Mucosa of descending colon (tissue), 3 donors: ENCODE measurements around the gene NEK10. TPM values are rescaled to one million over a fixed set of nuclear protein-coding genes. Genes with fewer than 3 reads are reported as not detected.

ENCODE experiments used
- ATAC-seq: fragments of 200-7000 bp; cut with Tn5 transposase; one replicate; pipeline ENCODE4 v1.9.1; 2020; ENCODE audit warnings: mild to moderate bottlenecking, moderate library complexity
- DNase-seq, 3 donors: peaks; one replicate each; pipeline ENCODE4 v3.0.0-alpha.2; 2020
- H3K36me3 ChIP-seq: fragments of 200-600 bp; one replicate; pipeline ENCODE4 v1.8.0; 2021; ENCODE audit warnings: low read depth, mild to moderate bottlenecking
- H3K4me1 ChIP-seq: fragments of 200-600 bp; one replicate; pipeline ENCODE4 v1.8.0; 2021; ENCODE audit warnings: low read depth, mild to moderate bottlenecking
- H3K4me3 ChIP-seq: fragments of 200-600 bp; one replicate; pipeline ENCODE4 v1.8.0; 2021; ENCODE audit warnings: mild to moderate bottlenecking
- H3K9me3 ChIP-seq: fragments of 200-600 bp; one replicate; pipeline ENCODE4 v1.8.0; 2021; ENCODE audit warnings: mild to moderate bottlenecking
- intact Hi-C, 2 donors: fragments of 100-400 bp; cut with DNase I in 1 of 2; cut with micrococcal nuclease in 1 of 2; formaldehyde crosslinking; loops; one replicate each; pipeline versions ENCODE4 v1.11.0 to v1.11.1; 2022; cut with DNase I, micrococcal nuclease
- total RNA-seq, 3 donors: library from RNA; stranded (reverse); fragmentation: NEBNext Ultra II Directional in 2 of 3; extraction: Animal tissue kit (Norgen Biotek cat#: 25700) in 2 of 3; gene quantifications; one replicate each; pipeline versions ENCODE4 v1.2.1 to v1.2.4, GENCODE V29; 2021 to 2023
- TF ChIP-seq, protein P1 (sequence below): fragments of 200-600 bp; IDR thresholded peaks from one replicate; pipeline ENCODE4 v1.8.0; 2022; ENCODE audit warnings: antibody characterized with exemption, mild to moderate bottlenecking
- donor health status: DM: no; HTN: no; CAD: no; lungs with moderate emphysema.
- donor health status: DM: no; HTN: no; CAD: no.
- donor health status: DM: no; HTN: yes; CAD: no.

Gene NEK10
- total RNA-seq, 3 donors from 2014 or later = 1.1 to 6.5 (median 1.4) TPM

DNA sequence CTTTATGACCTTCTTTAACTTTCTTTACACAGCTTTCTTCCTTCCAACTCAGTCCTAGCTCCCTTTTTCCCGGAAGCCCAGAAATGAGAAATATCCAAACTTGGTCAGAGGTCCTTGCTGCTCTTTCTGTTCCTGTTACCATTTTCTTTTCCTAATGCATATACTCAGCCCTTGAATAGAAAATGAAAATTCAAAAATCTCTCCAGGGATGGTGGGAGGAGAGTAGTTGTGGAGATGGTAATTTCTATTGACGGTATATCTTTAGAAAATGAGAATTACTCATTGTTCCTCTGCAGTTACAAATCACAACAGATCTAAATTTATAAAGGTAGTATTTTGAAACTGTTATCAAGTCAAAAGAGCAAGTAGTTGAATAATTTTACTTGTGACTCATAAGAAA is 255.1 kb downstream of the NEK10 start:
- Histone ChIP-seq H3K4me3 (no peak overlapping the region), H3K9me3 (no peaks in the 10 kb centered on the region), H3K36me3 (no peaks in the 10 kb centered on the region), H3K4me1 (no peaks in the 10 kb centered on the region)
- ATAC-seq (no peak), DNase-seq (no peak)
- TF ChIP-seq, protein P1, sequence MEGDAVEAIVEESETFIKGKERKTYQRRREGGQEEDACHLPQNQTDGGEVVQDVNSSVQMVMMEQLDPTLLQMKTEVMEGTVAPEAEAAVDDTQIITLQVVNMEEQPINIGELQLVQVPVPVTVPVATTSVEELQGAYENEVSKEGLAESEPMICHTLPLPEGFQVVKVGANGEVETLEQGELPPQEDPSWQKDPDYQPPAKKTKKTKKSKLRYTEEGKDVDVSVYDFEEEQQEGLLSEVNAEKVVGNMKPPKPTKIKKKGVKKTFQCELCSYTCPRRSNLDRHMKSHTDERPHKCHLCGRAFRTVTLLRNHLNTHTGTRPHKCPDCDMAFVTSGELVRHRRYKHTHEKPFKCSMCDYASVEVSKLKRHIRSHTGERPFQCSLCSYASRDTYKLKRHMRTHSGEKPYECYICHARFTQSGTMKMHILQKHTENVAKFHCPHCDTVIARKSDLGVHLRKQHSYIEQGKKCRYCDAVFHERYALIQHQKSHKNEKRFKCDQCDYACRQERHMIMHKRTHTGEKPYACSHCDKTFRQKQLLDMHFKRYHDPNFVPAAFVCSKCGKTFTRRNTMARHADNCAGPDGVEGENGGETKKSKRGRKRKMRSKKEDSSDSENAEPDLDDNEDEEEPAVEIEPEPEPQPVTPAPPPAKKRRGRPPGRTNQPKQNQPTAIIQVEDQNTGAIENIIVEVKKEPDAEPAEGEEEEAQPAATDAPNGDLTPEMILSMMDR = no peak
- intact Hi-C loops = no loop called here

DNA sequence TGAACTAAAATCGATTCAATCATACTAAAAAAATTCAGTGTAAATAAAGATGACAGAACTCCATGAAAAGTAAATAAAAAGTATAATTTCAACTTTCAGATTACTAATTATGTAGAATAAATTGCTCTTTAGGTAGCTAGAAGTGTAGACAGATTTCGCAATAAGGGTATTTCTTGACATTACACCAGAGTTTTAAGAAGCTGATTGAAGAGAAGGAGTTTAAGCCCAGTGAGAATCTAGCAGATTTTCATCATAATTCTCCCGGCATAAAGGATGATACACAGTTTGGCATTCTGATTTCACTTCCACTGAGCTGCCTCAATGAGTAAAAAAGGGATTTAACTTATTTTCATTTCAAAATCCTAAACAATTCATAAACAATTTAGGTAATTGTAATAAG is 259.2 kb downstream of the NEK10 start:
- no peaks in the 10 kb centered on the region for H3K9me3 ChIP-seq
- H3K4me1 ChIP-seq = no peaks in the 10 kb centered on the region
- TF ChIP-seq, protein P1 = no peak
- no peak overlapping the region for H3K4me3 ChIP-seq
- intact Hi-C loops = no loop called here
- no peak for DNase-seq
- ATAC-seq = no peak
- no peaks in the 10 kb centered on the region for H3K36me3 ChIP-seq

DNA sequence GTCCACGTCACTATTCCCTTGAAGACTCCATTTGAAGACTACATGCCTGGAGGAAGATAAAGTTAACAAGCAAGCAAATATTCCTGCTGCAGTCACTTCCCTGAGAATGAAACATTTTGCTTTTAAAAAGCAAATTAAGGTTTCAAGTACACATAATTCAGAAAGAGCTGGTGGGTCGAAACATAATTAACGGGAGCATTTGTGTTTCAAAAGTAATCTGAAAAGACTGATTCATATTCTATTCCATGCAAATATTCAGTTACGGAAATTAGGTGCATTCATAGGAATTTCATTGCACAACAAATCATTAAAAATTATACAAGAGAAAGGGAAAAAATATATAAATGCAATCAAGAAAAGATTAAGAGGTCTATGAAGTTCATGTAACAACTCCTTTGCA is 260.9 kb downstream of the NEK10 start:
- ATAC-seq (no peak), DNase-seq (no peak)
- Histone ChIP-seq H3K4me3 (no peak overlapping the region), H3K4me1 (no peaks in the 10 kb centered on the region), H3K9me3 (no peaks in the 10 kb centered on the region), H3K36me3 (no peaks in the 10 kb centered on the region)
- TF ChIP-seq, protein P1 = no peak
- intact Hi-C loops = no loop called here

DNA sequence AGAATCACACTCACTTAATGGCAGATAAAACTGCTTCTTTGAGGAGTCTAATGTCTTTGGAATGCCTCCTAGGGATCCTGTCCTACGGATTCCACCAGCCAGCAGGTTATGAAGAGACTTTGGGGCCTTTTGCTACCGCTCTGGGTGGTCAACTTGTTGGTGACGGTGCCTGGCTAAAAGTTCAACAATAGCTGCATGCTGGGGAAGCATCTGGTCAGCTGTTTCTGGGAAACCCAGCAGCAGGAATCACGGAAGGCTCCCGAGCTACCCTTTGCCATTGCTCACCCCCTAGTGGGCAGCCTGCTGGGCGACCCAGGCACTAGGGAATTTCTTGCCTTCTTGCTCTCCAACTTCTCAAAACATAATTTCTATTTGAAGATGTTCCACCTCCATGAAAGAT is 263.3 kb downstream of the NEK10 start:
- intact Hi-C loops = no loop called here
- ATAC-seq (no peak), DNase-seq (peak in 2 of 3 donors; percentile 29 to 31)
- Histone ChIP-seq H3K4me3 (no peak overlapping the region), H3K9me3 (no peaks in the 10 kb centered on the region), H3K4me1 (no peaks in the 10 kb centered on the region), H3K36me3 (no peaks in the 10 kb centered on the region)
- TF ChIP-seq, protein P1 = no peak

DNA sequence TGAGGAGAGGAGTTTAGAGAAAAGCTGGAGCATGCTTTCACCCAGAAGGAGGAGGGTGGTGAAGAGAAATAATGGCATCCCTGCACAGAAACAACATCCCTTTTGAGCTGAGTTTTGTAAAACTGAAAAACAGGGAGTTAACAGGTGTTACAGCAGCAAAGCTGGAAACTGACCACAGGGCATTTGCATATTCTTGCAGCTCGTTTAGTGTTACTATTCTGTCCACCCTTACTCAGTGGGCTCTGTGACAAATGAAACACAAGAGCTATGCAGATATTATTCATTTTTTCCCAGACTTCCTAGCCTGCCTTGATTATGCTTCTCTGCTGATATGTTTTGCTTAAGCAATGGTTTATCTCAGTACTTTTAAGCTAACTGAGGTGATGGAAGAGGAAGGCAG is 272.0 kb downstream of the NEK10 start:
- intact Hi-C loops = no loop called here

More for the DNA sequence above, 272.0 kb downstream of the NEK10 start:
- TF ChIP-seq, protein P1 = no peak
- H3K4me3 ChIP-seq = no peak overlapping the region
- H3K36me3 ChIP-seq = no peaks in the 10 kb centered on the region
- no peak for DNase-seq
- no peak for ATAC-seq
- H3K9me3 ChIP-seq = no peaks in the 10 kb centered on the region
- no peaks in the 10 kb centered on the region for H3K4me1 ChIP-seq
